Measurements from ENCODE around the gene SLC38A10. TPM values are rescaled to one million over a fixed set of nuclear protein-coding genes. Genes with fewer than 3 reads are reported as not detected.
A peak's percentile ranks its signal among the peaks of the same experiment; 100 is the strongest.

The SLC38A10 gene
- total and polyA plus RNA-seq, 2 of the 13 experiments (the other 11 are each of a cell fraction or from before 2014, with no cell fraction given) = 23.4 to 55.8 TPM

DNA sequence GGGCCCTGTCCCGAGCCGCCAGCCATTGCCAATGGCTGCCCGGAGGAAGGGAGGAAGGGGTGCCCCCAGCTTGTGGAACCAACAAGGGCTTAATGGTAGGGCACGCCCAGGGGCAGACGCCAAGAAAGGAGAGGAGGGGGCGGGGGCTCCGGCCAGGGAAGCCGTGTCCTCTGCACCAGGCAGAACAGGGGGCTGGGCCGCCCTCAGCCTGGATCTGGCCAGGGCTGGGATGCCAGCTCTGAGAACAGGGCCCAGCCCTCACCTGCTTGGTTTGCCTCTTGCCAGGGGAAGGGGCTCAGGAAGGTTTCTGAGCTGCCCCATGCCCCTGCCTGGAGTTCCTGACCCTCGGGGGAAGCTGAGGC, 35.8 kb upstream of the SLC38A10 start:
- peak overlapping the region; percentile 78 for H3K4me2 ChIP-seq (ENCODE audit: low read depth, low read length)
- FAIRE-seq (no peak), DNase-seq (ENCODE audit: low spot score) (no peak)

DNA sequence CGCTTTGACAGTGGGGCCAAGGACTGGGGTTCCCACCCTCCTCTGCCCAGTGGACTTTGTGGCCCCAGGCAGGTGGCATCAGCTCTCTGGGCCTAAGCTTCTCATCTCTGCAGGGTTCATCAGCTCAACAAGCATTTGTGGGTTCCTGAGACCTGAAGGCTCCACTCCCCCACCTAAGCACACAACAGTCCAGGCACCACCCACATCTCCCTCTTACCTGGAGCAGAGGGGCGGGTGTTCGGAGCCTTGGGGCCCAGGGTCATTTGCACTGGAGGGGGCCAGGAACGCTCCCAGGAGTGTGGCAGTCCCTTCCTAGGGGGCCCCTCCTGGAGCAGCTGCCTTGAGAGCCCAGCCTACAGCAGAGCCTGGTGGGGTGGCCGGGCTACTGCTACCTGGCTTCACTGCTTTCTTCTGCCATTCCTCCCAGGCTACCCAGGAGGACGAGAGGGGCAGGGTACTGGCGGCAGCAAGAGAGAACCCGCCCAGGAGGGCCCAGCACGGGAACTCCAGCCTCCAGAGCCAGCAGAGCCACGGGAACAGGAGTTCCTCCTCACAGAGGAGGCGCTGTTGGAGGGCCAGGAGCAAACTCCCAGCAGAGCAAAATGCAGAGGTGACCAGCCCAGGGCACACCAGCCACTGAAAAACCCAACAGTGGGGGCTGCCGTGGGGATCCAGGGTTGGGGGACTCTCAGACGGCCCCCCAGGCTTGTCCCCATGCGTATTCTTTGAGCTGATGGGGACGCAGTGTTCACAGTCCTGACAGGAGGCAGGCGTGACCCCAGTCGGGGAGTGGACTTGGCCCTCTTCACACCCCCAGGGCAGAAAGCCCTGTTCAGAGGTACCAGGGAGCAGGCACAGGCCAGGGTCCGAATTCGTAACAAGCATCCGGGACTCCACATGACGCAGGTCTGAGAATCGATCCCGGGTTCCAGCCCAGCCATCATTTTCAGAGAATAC, 35.1 kb upstream of the SLC38A10 start:
- H3K36me3 ChIP-seq (replicated peaks in 1 of 2; ENCODE audit: control insufficient read depth in 1 of 2, insufficient read depth in 2 of 2, low read length in 2 of 2) = no peaks in the 10 kb centered on the region
- in situ Hi-C loops (cut with HindIII; ENCODE audit: extremely low pct_ligation_motif_present, low pct_unique_long_range_greater_than_20kb) = no loop called here
- H3K9me3 ChIP-seq (ENCODE audit: low read length) = no peaks in the 10 kb centered on the region
- BruUV-seq (replicated peaks) = no TSS peak
- peaks cover 87% of the 10 kb centered on the region for H3K4me1 ChIP-seq (ENCODE audit: insufficient read depth, low read length)
- WGBS (ENCODE audit: low lambda C conversion rate) = 1% methylated on average over 9 of the region's 23 CpGs
- H2AFZ ChIP-seq (ENCODE audit: low read length) = no peak overlapping the region
- ATAC-seq (peak; percentile 72), FAIRE-seq (peak; percentile 64), DNase-seq (ENCODE audit: low spot score) (peak; percentile 69)
- H3K4me2 ChIP-seq (ENCODE audit: low read depth, low read length) = peak overlapping the region; percentile 78
- H3K4me3 ChIP-seq (replicated peaks in 1 of 3; ENCODE audit: insufficient read depth in 1 of 3, low read depth in 2 of 3, low read length in 3 of 3) = peak overlapping the region; percentile 32 to 72 (median 45)
- peaks cover 24 to 81% of the 10 kb centered on the region in 2 experiments for H3K27me3 ChIP-seq (ENCODE audit: control insufficient read depth in 1 of 2, insufficient read depth in 2 of 2, low read length in 2 of 2)
- H3K79me2 ChIP-seq (ENCODE audit: insufficient read depth, low read length) = no peaks in the 10 kb centered on the region
- H3K9ac ChIP-seq (ENCODE audit: insufficient read depth, low read depth, low read length) = peak overlapping the region; percentile 38
- no peak overlapping the region for H3K27ac ChIP-seq (ENCODE audit: extremely low read length, insufficient read depth, low read length)
- no peaks in the 10 kb centered on the region for H4K20me1 ChIP-seq (ENCODE audit: insufficient read depth, low read length)
- POLR2A ChIA-PET = interaction anchor here (0.8 to 3.0 kb wide), 11 partner anchors 10 to 67 kb away, joined by 3 to 16 read pairs (median 7); partner anchors contain the start of genes BAHCC1 and SLC38A10
- intact Hi-C loops (cut with micrococcal nuclease; ENCODE audit: unreplicated experiment) = no loop called here
- CTCF ChIA-PET (ENCODE audit: low intra/inter-chr PET ratio, low total read pairs) = no interaction called here
- TF ChIP-seq, protein P1, sequence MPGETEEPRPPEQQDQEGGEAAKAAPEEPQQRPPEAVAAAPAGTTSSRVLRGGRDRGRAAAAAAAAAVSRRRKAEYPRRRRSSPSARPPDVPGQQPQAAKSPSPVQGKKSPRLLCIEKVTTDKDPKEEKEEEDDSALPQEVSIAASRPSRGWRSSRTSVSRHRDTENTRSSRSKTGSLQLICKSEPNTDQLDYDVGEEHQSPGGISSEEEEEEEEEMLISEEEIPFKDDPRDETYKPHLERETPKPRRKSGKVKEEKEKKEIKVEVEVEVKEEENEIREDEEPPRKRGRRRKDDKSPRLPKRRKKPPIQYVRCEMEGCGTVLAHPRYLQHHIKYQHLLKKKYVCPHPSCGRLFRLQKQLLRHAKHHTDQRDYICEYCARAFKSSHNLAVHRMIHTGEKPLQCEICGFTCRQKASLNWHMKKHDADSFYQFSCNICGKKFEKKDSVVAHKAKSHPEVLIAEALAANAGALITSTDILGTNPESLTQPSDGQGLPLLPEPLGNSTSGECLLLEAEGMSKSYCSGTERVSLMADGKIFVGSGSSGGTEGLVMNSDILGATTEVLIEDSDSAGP (CRISPR knock-in tag; IDR thresholded peaks at IDR 0.05; ENCODE audit: borderline replicate concordance) = no peak
- TF ChIP-seq, protein P2, sequence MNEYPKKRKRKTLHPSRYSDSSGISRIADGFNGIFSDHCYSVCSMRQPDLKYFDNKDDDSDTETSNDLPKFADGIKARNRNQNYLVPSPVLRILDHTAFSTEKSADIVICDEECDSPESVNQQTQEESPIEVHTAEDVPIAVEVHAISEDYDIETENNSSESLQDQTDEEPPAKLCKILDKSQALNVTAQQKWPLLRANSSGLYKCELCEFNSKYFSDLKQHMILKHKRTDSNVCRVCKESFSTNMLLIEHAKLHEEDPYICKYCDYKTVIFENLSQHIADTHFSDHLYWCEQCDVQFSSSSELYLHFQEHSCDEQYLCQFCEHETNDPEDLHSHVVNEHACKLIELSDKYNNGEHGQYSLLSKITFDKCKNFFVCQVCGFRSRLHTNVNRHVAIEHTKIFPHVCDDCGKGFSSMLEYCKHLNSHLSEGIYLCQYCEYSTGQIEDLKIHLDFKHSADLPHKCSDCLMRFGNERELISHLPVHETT (CRISPR knock-in tag; conservative IDR thresholded peaks at IDR 0.05) = 0 out of 2 replicates have a peak, but pooled peaks have one; percentile 48
- TF ChIP-seq SALL2 (CRISPR knock-in tag; IDR thresholded peaks at IDR 0.05) = no peak
- TF ChIP-seq NFKBIZ (CRISPR knock-in tag; IDR thresholded peaks at IDR 0.05) = no peak
- peak; percentile 56; the same call in 1 of the 2 replicates for TF ChIP-seq ZMYM2 (CRISPR knock-in tag; IDR thresholded peaks at IDR 0.05)
- TF ChIP-seq ZNF12 (CRISPR knock-in tag; IDR thresholded peaks at IDR 0.05) = peak; percentile 10; the same call in 1 of the 2 replicates
- no peak for TF ChIP-seq GPN1 (CRISPR knock-in tag; IDR thresholded peaks at IDR 0.05; ENCODE audit: borderline replicate concordance)
- TF ChIP-seq, protein P3, sequence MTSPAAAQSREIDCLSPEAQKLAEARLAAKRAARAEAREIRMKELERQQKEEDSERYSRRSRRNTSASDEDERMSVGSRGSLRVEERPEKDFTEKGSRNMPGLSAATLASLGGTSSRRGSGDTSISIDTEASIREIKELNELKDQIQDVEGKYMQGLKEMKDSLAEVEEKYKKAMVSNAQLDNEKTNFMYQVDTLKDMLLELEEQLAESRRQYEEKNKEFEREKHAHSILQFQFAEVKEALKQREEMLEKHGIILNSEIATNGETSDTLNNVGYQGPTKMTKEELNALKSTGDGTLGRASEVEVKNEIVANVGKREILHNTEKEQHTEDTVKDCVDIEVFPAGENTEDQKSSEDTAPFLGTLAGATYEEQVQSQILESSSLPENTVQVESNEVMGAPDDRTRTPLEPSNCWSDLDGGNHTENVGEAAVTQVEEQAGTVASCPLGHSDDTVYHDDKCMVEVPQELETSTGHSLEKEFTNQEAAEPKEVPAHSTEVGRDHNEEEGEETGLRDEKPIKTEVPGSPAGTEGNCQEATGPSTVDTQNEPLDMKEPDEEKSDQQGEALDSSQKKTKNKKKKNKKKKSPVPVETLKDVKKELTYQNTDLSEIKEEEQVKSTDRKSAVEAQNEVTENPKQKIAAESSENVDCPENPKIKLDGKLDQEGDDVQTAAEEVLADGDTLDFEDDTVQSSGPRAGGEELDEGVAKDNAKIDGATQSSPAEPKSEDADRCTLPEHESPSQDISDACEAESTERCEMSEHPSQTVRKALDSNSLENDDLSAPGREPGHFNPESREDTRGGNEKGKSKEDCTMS (CRISPR knock-in tag; conservative IDR thresholded peaks at IDR 0.05) = no peak

More for the DNA sequence above, 35.8 kb upstream of the SLC38A10 start:
- H3K79me2 ChIP-seq (ENCODE audit: insufficient read depth, low read length) = no peaks in the 10 kb centered on the region
- POLR2A ChIA-PET = no interaction called here
- peaks cover 93% of the 10 kb centered on the region for H3K4me1 ChIP-seq (ENCODE audit: insufficient read depth, low read length)
- no peaks in the 10 kb centered on the region for H3K36me3 ChIP-seq (replicated peaks in 1 of 2; ENCODE audit: control insufficient read depth in 1 of 2, insufficient read depth in 2 of 2, low read length in 2 of 2)
- CTCF ChIA-PET (ENCODE audit: low intra/inter-chr PET ratio, low total read pairs) = no interaction called here
- H3K4me3 ChIP-seq (replicated peaks in 1 of 3; ENCODE audit: insufficient read depth in 1 of 3, low read depth in 2 of 3, low read length in 3 of 3) = peak overlapping the region in 2 of 3 experiments; percentile 45 to 72; a peak in 5 of 6 replicates
- intact Hi-C loops (cut with micrococcal nuclease; ENCODE audit: unreplicated experiment) (no loop called here), in situ Hi-C loops (cut with HindIII; ENCODE audit: extremely low pct_ligation_motif_present, low pct_unique_long_range_greater_than_20kb) (no loop called here)
- peaks cover 28 to 81% of the 10 kb centered on the region in 2 experiments for H3K27me3 ChIP-seq (ENCODE audit: control insufficient read depth in 1 of 2, insufficient read depth in 2 of 2, low read length in 2 of 2)
- BruUV-seq (replicated peaks) = no TSS peak
- 1% methylated on average over 8 of the region's 10 CpGs for WGBS (ENCODE audit: low lambda C conversion rate)
- H3K9ac ChIP-seq (ENCODE audit: insufficient read depth, low read depth, low read length) = peak overlapping the region; percentile 38; the same call in 1 of the 2 replicates
- no peak overlapping the region for H2AFZ ChIP-seq (ENCODE audit: low read length)
- H3K27ac ChIP-seq (ENCODE audit: extremely low read length, insufficient read depth, low read length) = no peak overlapping the region
- TF ChIP-seq ZFP41 (CRISPR knock-in tag; IDR thresholded peaks at IDR 0.05; ENCODE audit: borderline replicate concordance) (no peak), NRL (CRISPR knock-in tag; IDR thresholded peaks at IDR 0.05; ENCODE audit: borderline replicate concordance) (0 out of 2 replicates have a peak, but pooled peaks have one; percentile 53), ZNF83 (CRISPR knock-in tag; IDR thresholded peaks at IDR 0.05; ENCODE audit: borderline replicate concordance) (0 out of 2 replicates have a peak, but pooled peaks have one; percentile 23), RFXAP (CRISPR knock-in tag; IDR thresholded peaks at IDR 0.05; ENCODE audit: borderline replicate concordance) (no peak), ZC3H13 (CRISPR knock-in tag; IDR thresholded peaks at IDR 0.05) (0 out of 2 replicates have a peak, but pooled peaks have one; percentile 38)
- no peak for ATAC-seq
- no peaks in the 10 kb centered on the region for H4K20me1 ChIP-seq (ENCODE audit: insufficient read depth, low read length)
- H3K9me3 ChIP-seq (ENCODE audit: low read length) = no peaks in the 10 kb centered on the region

Data from HepG2 (cell line).